Measurements from ENCODE around the gene RANGAP1. TPM values are rescaled to one million over a fixed set of nuclear protein-coding genes. Genes with fewer than 3 reads are reported as not detected.

The RANGAP1 gene
- total and polyA plus RNA-seq, 2 donors (not counting 1 experiment from before 2014, with no cell fraction given) = 42.0 to 48.8 TPM

DNA sequence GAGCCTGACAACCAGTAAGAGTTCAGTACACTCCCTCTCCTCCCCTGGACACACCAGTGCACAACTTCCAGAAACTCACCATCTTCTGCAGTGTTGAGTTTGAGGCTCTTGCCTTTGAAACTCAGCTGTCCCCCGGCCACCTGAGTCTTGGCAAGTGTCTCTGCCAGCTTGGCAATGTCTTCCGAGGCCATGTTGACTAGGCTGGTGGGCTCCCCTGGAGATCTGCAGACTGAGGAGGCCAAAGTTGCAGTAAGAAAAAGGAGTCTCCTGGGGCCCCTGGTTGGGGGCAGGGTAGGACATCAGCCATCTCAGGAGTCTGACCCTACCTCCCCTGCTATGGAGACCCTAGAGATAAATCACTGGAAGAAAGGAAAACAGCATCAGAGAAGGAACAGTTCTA, 5.1 kb downstream of the RANGAP1 start:
- Mint-ChIP-seq H3K27ac (no peak overlapping the region), H3K27me3 (no peaks in the 10 kb centered on the region), H3K4me3 (no peak overlapping the region), H3K9me3 (ENCODE audit: insufficient read depth) (no peaks in the 10 kb centered on the region), H3K4me1 (peaks cover 16% of the 10 kb centered on the region)
- ChIA-PET CTCF (no interaction called here), POLR2A (no interaction called here)
- Histone ChIP-seq H3K79me2 (ENCODE audit: control insufficient read depth, insufficient read depth, low read length) (peaks cover 71% of the 10 kb centered on the region), H3K36me3 (replicated peaks in 1 of 2; ENCODE audit: control extremely low read depth in 1 of 2, control insufficient read depth in 1 of 2, extremely low read depth in 1 of 2, insufficient read depth in 2 of 2, low read length in 1 of 2) (peaks cover 6 to 29% of the 10 kb centered on the region in 2 experiments), H3K9ac (ENCODE audit: low read length) (no peak overlapping the region), H3K4me3 (ENCODE audit: control extremely low read depth in 1 of 5, extremely low read depth in 1 of 5, insufficient read depth in 1 of 5, low read depth in 2 of 5, low read length in 4 of 5) (no peak overlapping the region), H3K9me3 (ENCODE audit: control extremely low read depth in 1 of 3, control insufficient read depth in 2 of 3, insufficient read depth in 1 of 3, low read length in 2 of 3) (no peaks in the 10 kb centered on the region), H2AFZ (ENCODE audit: insufficient read depth, low read depth, low read length, poor library complexity, severe bottlenecking) (no peak overlapping the region), H3K4me1 (ENCODE audit: control insufficient read depth in 2 of 2, insufficient read depth in 2 of 2, low read length in 2 of 2) (peaks cover 8 to 12% of the 10 kb centered on the region in 2 donors), H4K20me1 (ENCODE audit: control insufficient read depth, insufficient read depth, low read length, poor library complexity, severe bottlenecking) (peaks cover 20% of the 10 kb centered on the region), H3K27ac (ENCODE audit: low read length in 2 of 2) (no peak overlapping the region), H3K4me2 (replicated peaks; ENCODE audit: low read depth, low read length, poor library complexity, severe bottlenecking) (no peak overlapping the region), H3K27me3 (replicated peaks in 1 of 4; ENCODE audit: control extremely low read depth in 1 of 4, control insufficient read depth in 3 of 4, insufficient read depth in 4 of 4, low read length in 3 of 4) (no peaks in the 10 kb centered on the region)
- intact Hi-C loops (cut with micrococcal nuclease) = no loop called here
- DNase-seq (no peak), ATAC-seq (ENCODE audit: low read depth) (no peak)
- 100% methylated on average over 2 of the region's 2 CpGs for WGBS (ENCODE audit: insufficient coverage)
- TF ChIP-seq, protein P1, sequence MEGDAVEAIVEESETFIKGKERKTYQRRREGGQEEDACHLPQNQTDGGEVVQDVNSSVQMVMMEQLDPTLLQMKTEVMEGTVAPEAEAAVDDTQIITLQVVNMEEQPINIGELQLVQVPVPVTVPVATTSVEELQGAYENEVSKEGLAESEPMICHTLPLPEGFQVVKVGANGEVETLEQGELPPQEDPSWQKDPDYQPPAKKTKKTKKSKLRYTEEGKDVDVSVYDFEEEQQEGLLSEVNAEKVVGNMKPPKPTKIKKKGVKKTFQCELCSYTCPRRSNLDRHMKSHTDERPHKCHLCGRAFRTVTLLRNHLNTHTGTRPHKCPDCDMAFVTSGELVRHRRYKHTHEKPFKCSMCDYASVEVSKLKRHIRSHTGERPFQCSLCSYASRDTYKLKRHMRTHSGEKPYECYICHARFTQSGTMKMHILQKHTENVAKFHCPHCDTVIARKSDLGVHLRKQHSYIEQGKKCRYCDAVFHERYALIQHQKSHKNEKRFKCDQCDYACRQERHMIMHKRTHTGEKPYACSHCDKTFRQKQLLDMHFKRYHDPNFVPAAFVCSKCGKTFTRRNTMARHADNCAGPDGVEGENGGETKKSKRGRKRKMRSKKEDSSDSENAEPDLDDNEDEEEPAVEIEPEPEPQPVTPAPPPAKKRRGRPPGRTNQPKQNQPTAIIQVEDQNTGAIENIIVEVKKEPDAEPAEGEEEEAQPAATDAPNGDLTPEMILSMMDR (IDR thresholded peaks at IDR 0.05) = no peak
- TF ChIP-seq EZH2 (IDR thresholded peaks at IDR 0.05; ENCODE audit: borderline replicate concordance, insufficient read depth, low read depth, low read length, poor library complexity, severe bottlenecking) = no peak

DNA sequence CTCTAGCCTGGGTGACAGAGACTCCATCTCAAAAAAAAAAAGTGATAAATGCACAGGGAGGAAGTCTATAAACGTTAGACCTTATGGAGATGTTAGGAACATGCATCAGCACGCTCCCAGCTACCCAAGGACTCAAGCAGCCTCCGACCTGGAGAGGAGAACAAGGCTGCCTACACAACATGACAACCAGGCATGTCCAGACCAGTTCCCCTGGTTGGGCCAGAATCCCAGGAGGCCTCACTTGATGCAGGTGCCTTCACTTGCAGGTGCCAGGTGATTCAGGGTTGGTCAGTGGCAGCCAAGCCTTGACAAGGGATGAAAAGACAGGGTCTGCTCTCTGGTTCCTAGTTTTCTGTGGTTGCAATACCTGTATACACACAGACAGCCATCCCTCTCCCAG, 5.9 kb downstream of the RANGAP1 start:
- ATAC-seq (ENCODE audit: low read depth) (no peak), DNase-seq (no peak)
- Histone ChIP-seq H3K4me2 (replicated peaks; ENCODE audit: low read depth, low read length, poor library complexity, severe bottlenecking) (no peak overlapping the region), H3K9ac (ENCODE audit: low read length) (no peak overlapping the region), H3K4me1 (ENCODE audit: control insufficient read depth in 2 of 2, insufficient read depth in 2 of 2, low read length in 2 of 2) (peaks cover 5% of the 10 kb centered on the region in 2 donors), H3K27me3 (replicated peaks in 1 of 4; ENCODE audit: control extremely low read depth in 1 of 4, control insufficient read depth in 3 of 4, insufficient read depth in 4 of 4, low read length in 3 of 4) (no peaks in the 10 kb centered on the region), H3K27ac (ENCODE audit: low read length in 2 of 2) (no peak overlapping the region), H3K79me2 (ENCODE audit: control insufficient read depth, insufficient read depth, low read length) (peaks cover 64% of the 10 kb centered on the region), H4K20me1 (ENCODE audit: control insufficient read depth, insufficient read depth, low read length, poor library complexity, severe bottlenecking) (peaks cover 12% of the 10 kb centered on the region), H2AFZ (ENCODE audit: insufficient read depth, low read depth, low read length, poor library complexity, severe bottlenecking) (no peak overlapping the region), H3K36me3 (replicated peaks in 1 of 2; ENCODE audit: control extremely low read depth in 1 of 2, control insufficient read depth in 1 of 2, extremely low read depth in 1 of 2, insufficient read depth in 2 of 2, low read length in 1 of 2) (peaks cover 6 to 32% of the 10 kb centered on the region in 2 experiments), H3K4me3 (ENCODE audit: control extremely low read depth in 1 of 5, extremely low read depth in 1 of 5, insufficient read depth in 1 of 5, low read depth in 2 of 5, low read length in 4 of 5) (no peak overlapping the region), H3K9me3 (ENCODE audit: control extremely low read depth in 1 of 3, control insufficient read depth in 2 of 3, insufficient read depth in 1 of 3, low read length in 2 of 3) (no peaks in the 10 kb centered on the region)
- H3K27me3 Mint-ChIP-seq = no peaks in the 10 kb centered on the region
- H3K4me1 Mint-ChIP-seq = peaks cover 10% of the 10 kb centered on the region
- 94% methylated on average over 3 of the region's 3 CpGs for WGBS (ENCODE audit: insufficient coverage)
- intact Hi-C loops (cut with micrococcal nuclease) = no loop called here
- TF ChIP-seq, protein P1 (IDR thresholded peaks at IDR 0.05) = no peak
- no peak for TF ChIP-seq EZH2 (IDR thresholded peaks at IDR 0.05; ENCODE audit: borderline replicate concordance, insufficient read depth, low read depth, low read length, poor library complexity, severe bottlenecking)
- POLR2A ChIA-PET = interaction anchor here (0.7 kb wide), 1 partner anchor 20 kb away, joined by 4 read pairs; no protein-coding TSS in a partner anchor
- H3K9me3 Mint-ChIP-seq (ENCODE audit: insufficient read depth) = no peaks in the 10 kb centered on the region
- CTCF ChIA-PET = no interaction called here
- H3K4me3 Mint-ChIP-seq = no peak overlapping the region
- H3K27ac Mint-ChIP-seq = no peak overlapping the region

Measured in B cell (primary cell).